ENCODE measurements around the gene CFAP100. TPM values are rescaled to one million over a fixed set of nuclear protein-coding genes. Genes with fewer than 3 reads are reported as not detected.

Gene CFAP100
- total and polyA plus RNA-seq, 9 of the 15 experiments (the other 6 are each of a cell fraction or from before 2014, with no cell fraction given), result not detected

- Histone ChIP-seq H3K79me2 (ENCODE audit: control insufficient read depth, insufficient read depth, low read length) (no peaks in the 10 kb centered on the region), H4K20me1 (replicated peaks; ENCODE audit: control insufficient read depth, insufficient read depth, low read length) (no peaks in the 10 kb centered on the region), H3K4me1 (replicated peaks in 1 of 2; ENCODE audit: control insufficient read depth in 2 of 2, insufficient read depth in 2 of 2, low read length in 2 of 2) (no peaks in the 10 kb centered on the region; a peak in 1 of 5 replicates), H3K4me2 (ENCODE audit: insufficient read depth, low read length) (no peak overlapping the region), H3K9me1 (ENCODE audit: control insufficient read depth, insufficient read depth, low read length) (no peaks in the 10 kb centered on the region), H3K27ac (ENCODE audit: extremely low read depth, low read depth, low read length) (no peak overlapping the region), H3K27me3 (ENCODE audit: control insufficient read depth in 2 of 2, insufficient read depth in 2 of 2, low read length in 2 of 2) (no peaks in the 10 kb centered on the region), H3K4me3 (no peak overlapping the region), H2AFZ (ENCODE audit: low read depth, low read length) (no peak overlapping the region), H3K36me3 (ENCODE audit: control insufficient read depth, insufficient read depth, low read length) (peaks cover 7% of the 10 kb centered on the region; the same call in 1 of the 3 replicates), H3K9ac (ENCODE audit: insufficient read depth in 1 of 2, low read depth in 2 of 2, low read length in 2 of 2) (no peak overlapping the region), H3K9me3 (replicated peaks; ENCODE audit: control insufficient read depth, insufficient read depth, low read depth, low read length) (no peaks in the 10 kb centered on the region)
- no peak for FAIRE-seq
- 86% methylated on average over 3 of the region's 6 CpGs for WGBS (ENCODE audit: insufficient coverage, low coverage, missing lambda C conversion rate)
- no TSS peak for BruUV-seq (replicated peaks)
- POLR2A ChIA-PET, result interaction anchor here (0.6 to 1.0 kb wide), 3 partner anchors 14 to 93 kb away, joined by 3 to 4 read pairs (median 3); no protein-coding TSS in a partner anchor
- no peak for ATAC-seq
- TF ChIP-seq HNRNPH1 (optimal IDR thresholded peaks at IDR 0.05; ENCODE audit: low read depth, low read length) (no peak), ZC3H8 (IDR thresholded peaks at IDR 0.05) (no peak)
- DNase-seq (ENCODE audit: extremely low read depth in 1 of 4, low spot score in 3 of 4), result no peak
- in situ Hi-C loops (cut with MboI) (no loop called here), intact Hi-C loops (cut with micrococcal nuclease) (no loop called here)
- CTCF ChIA-PET (ENCODE audit: low intra/inter-chr PET ratio), result no interaction called here
These were observed 39.5 kb downstream of the CFAP100 start for GRCh38 chr3:126434264-126434590.

GRCh38 chr3:126434931-126435411, 40.3 kb downstream of the CFAP100 start:
- no peaks in the 10 kb centered on the region for H3K27me3 ChIP-seq (ENCODE audit: control insufficient read depth in 2 of 2, insufficient read depth in 2 of 2, low read length in 2 of 2)
- intact Hi-C loops (cut with micrococcal nuclease) (no loop called here), in situ Hi-C loops (cut with MboI) (no loop called here)
- H3K27ac ChIP-seq (ENCODE audit: extremely low read depth, low read depth, low read length), result no peak overlapping the region
- H3K4me1 ChIP-seq (replicated peaks in 1 of 2; ENCODE audit: control insufficient read depth in 2 of 2, insufficient read depth in 2 of 2, low read length in 2 of 2), result no peaks in the 10 kb centered on the region; a peak in 1 of 5 replicates
- BruUV-seq (replicated peaks), result no TSS peak
- DNase-seq (ENCODE audit: extremely low read depth in 1 of 4, low spot score in 3 of 4) (no peak), ATAC-seq (no peak), FAIRE-seq (no peak)
- no peaks in the 10 kb centered on the region for H3K79me2 ChIP-seq (ENCODE audit: control insufficient read depth, insufficient read depth, low read length)
- TF ChIP-seq ZNF609 (CRISPR knock-in tag; IDR thresholded peaks at IDR 0.05; ENCODE audit: borderline replicate concordance) (no peak), RNF219 (CRISPR knock-in tag; IDR thresholded peaks at IDR 0.05) (no peak), IRF2 (CRISPR knock-in tag; IDR thresholded peaks at IDR 0.05) (no peak), MAFG (tag; conservative IDR thresholded peaks at IDR 0.05) (no peak)
- no peaks in the 10 kb centered on the region for H3K9me3 ChIP-seq (replicated peaks; ENCODE audit: control insufficient read depth, insufficient read depth, low read depth, low read length)
- H3K36me3 ChIP-seq (ENCODE audit: control insufficient read depth, insufficient read depth, low read length), result peaks cover 7% of the 10 kb centered on the region; the same call in 1 of the 3 replicates
- ChIA-PET POLR2A (interaction anchor here (0.7 kb wide), 1 partner anchor 21 kb away, joined by 4 read pairs; no protein-coding TSS in a partner anchor), CTCF (ENCODE audit: low intra/inter-chr PET ratio) (no interaction called here)
- WGBS (ENCODE audit: insufficient coverage, low coverage, missing lambda C conversion rate), result 83% methylated on average over 2 of the region's 8 CpGs
- H3K4me2 ChIP-seq (ENCODE audit: insufficient read depth, low read length), result no peak overlapping the region
- no peaks in the 10 kb centered on the region for H4K20me1 ChIP-seq (replicated peaks; ENCODE audit: control insufficient read depth, insufficient read depth, low read length)
- no peaks in the 10 kb centered on the region for H3K9me1 ChIP-seq (ENCODE audit: control insufficient read depth, insufficient read depth, low read length)
- no peak overlapping the region for H2AFZ ChIP-seq (ENCODE audit: low read depth, low read length)
- H3K9ac ChIP-seq (ENCODE audit: insufficient read depth in 1 of 2, low read depth in 2 of 2, low read length in 2 of 2), result no peak overlapping the region
- H3K4me3 ChIP-seq, result no peak overlapping the region

Measured in K562 (cell line).